HL-60 (cell line): ENCODE data around the gene MYO7A.

Experiments used
- DNase-seq, 2 experiments: peaks; one replicate each; pipeline ENCODE4 v3.0.0-alpha.2; 2010 to 2020; ENCODE audit warnings: low read depth in 1 of 2, low spot score in 1 of 2
- H3K27ac ChIP-seq: fragments of 250-450 bp; sonication (Bioruptor Pico); replicated peaks from 2 replicates; pipeline ENCODE4 v1.5.1; 2020; ENCODE audit warnings: mild to moderate bottlenecking, moderate library complexity
- H3K27me3 ChIP-seq: fragments of 250-450 bp; sonication (Bioruptor Pico); 2 replicates; pipeline ENCODE4 v1.5.1; 2021; ENCODE audit warnings: mild to moderate bottlenecking, moderate library complexity; ENCODE audit not compliant: insufficient read depth, poor library complexity, severe bottlenecking
- H3K4me3 ChIP-seq: replicated peaks from 2 replicates; pipeline ENCODE4 v1.5.1; 2011; ENCODE audit warnings: mild to moderate bottlenecking, control low read depth, low read length; ENCODE audit not compliant: insufficient read depth
- CTCF ChIP-seq: IDR thresholded peaks from one replicate; pipeline ENCODE4 v1.5.1; 2011; ENCODE audit warnings: low read length, control low read depth, inconsistent platforms; ENCODE audit not compliant: insufficient read depth
- GABPA ChIP-seq: IDR thresholded peaks from 2 replicates; pipeline ENCODE4 v1.6.1; 2012; ENCODE audit warnings: low read depth
- POLR2AphosphoS5 ChIP-seq: IDR thresholded peaks from 2 replicates; pipeline ENCODE4 v1.6.1; 2012; ENCODE audit warnings: low read depth
- REST ChIP-seq: IDR thresholded peaks from 2 replicates; pipeline ENCODE4 v1.6.1; 2012; ENCODE audit warnings: low read depth; ENCODE audit not compliant: insufficient replicate concordance
- SPI1 ChIP-seq: IDR thresholded peaks from 2 replicates; pipeline ENCODE4 v1.6.1; 2012; ENCODE audit warnings: low read depth, mild to moderate bottlenecking, borderline replicate concordance

The MYO7A gene

GRCh38 chr11:77086521-77087472, 41.2 kb upstream of the MYO7A start:
- no peaks in the 10 kb centered on the region for H3K27me3 ChIP-seq
- no peak overlapping the region for H3K4me3 ChIP-seq
- TF ChIP-seq POLR2AphosphoS5 (no peak), REST (no peak), GABPA (no peak), SPI1 (no peak)
- no peak for DNase-seq
- H3K27ac ChIP-seq: no peak overlapping the region

- no peak for DNase-seq
- Histone ChIP-seq H3K27me3 (no peaks in the 10 kb centered on the region), H3K27ac (no peak overlapping the region), H3K4me3 (no peak overlapping the region)
- TF ChIP-seq SPI1: no peak
- no peak for TF ChIP-seq GABPA
- no peak for TF ChIP-seq CTCF
- TF ChIP-seq REST: no peak
- TF ChIP-seq POLR2AphosphoS5: no peak
Observed at GRCh38 chr11:77087723-77088225, 40.3 kb upstream of the MYO7A start.

GRCh38 chr11:77088236-77089003, 39.6 kb upstream of the MYO7A start:
- H3K27ac ChIP-seq: no peak overlapping the region
- H3K27me3 ChIP-seq: no peaks in the 10 kb centered on the region
- DNase-seq: no peak
- no peak overlapping the region for H3K4me3 ChIP-seq
- TF ChIP-seq REST (no peak), SPI1 (no peak), POLR2AphosphoS5 (no peak), GABPA (no peak), CTCF (no peak)
